Lung (tissue), 12 donors: ENCODE data around the gene SPNS2. TPM values are rescaled to one million over a fixed set of nuclear protein-coding genes. Genes with fewer than 3 reads are reported as not detected.
A peak's percentile ranks its signal among the peaks of the same experiment; 100 is the strongest.

Experiments used
- ATAC-seq: fragments of 200-7000 bp; cut with Tn5 transposase; one replicate; pipeline ENCODE4 v1.9.1; 2020; ENCODE audit warnings: moderate number of reproducible peaks; ENCODE audit not compliant: insufficient read depth, low FRiP score
- DNase-seq, 3 donors: peaks; one replicate each; pipeline ENCODE4 v3.0.0-alpha.2; 2013 to 2017
- H3K27ac ChIP-seq, 2 donors: one replicate each; pipeline ENCODE4 v1.5.1; 2013; ENCODE audit warnings: mild to moderate bottlenecking in 2 of 2, moderate library complexity in 2 of 2, control low read depth in 1 of 2, inconsistent platforms in 1 of 2, low read depth in 1 of 2, low read length in 1 of 2
- H3K27me3 ChIP-seq, 3 donors: one replicate each; pipeline ENCODE4 v1.5.1; 2013; ENCODE audit warnings: low read length in 2 of 3; ENCODE audit not compliant: control insufficient read depth in 3 of 3, insufficient read depth in 3 of 3
- H3K36me3 ChIP-seq, 4 donors: one replicate each; pipeline ENCODE4 v1.5.1; 2013; ENCODE audit warnings: low read length in 4 of 4, mild to moderate bottlenecking in 1 of 4, moderate library complexity in 1 of 4; ENCODE audit not compliant: control insufficient read depth in 4 of 4, insufficient read depth in 4 of 4
- H3K4me1 ChIP-seq, 5 donors: one replicate each; pipeline ENCODE4 v1.5.1; 2013; ENCODE audit warnings: low read length in 5 of 5, mild to moderate bottlenecking in 2 of 5, moderate library complexity in 1 of 5; ENCODE audit not compliant: control insufficient read depth in 5 of 5, insufficient read depth in 5 of 5
- H3K4me3 ChIP-seq: one replicate; pipeline ENCODE4 v1.5.1; 2013; ENCODE audit warnings: mild to moderate bottlenecking, control low read depth, moderate library complexity
- H3K9ac ChIP-seq, 2 donors: one replicate each; pipeline ENCODE4 v1.5.1; 2013; ENCODE audit warnings: low read length in 2 of 2, control low read depth in 1 of 2; ENCODE audit not compliant: insufficient read depth in 1 of 2
- H3K9me3 ChIP-seq, 4 donors: one replicate each; pipeline ENCODE4 v1.5.1; 2013; ENCODE audit warnings: low read length in 3 of 4, mild to moderate bottlenecking in 1 of 4, moderate library complexity in 1 of 4; ENCODE audit not compliant: control insufficient read depth in 4 of 4, insufficient read depth in 3 of 4
- CTCF ChIP-seq: IDR thresholded peaks from 2 replicates; pipeline ENCODE4 v1.5.1; 2012; ENCODE audit warnings: mild to moderate bottlenecking; ENCODE audit errors: control extremely low read depth, extremely low read depth
- WGBS, 2 donors: extraction: QIAGEN DNeasy Blood & Tissue Kit; methylation state at CpG; one replicate each; pipeline ENCODE4 v1.1.7; 2013; 5-methylcytosine and 5-hydroxymethylcytosine counted together
- polyA plus RNA-seq, 2 donors: library from polyadenylated mRNA; stranded (reverse); fragments of 200-250 nt; gene quantifications; one replicate each; pipeline ENCODE4 v1.2.1, GENCODE V29; 2013
- total RNA-seq, 2 donors: library from RNA; depleted of rRNA in 1 of 2; stranded (reverse); fragments of >200 nt in 1 of 2; gene quantifications; one replicate each; pipeline ENCODE4 v1.2.1, GENCODE V29; 2014 to 2021
- donor health status: control.
- donor health status: control.
- donor health status: Bipolar disorder and iron deficiency.
- donor health status: healthy.
- donor health status: DM: yes; HTN: yes; CAD: no.

SPNS2 gene
- total and polyA plus RNA-seq, 4 donors, result 26.8 to 60.1 (median 42.5) TPM

GRCh38 chr17:4583206-4583605 lies 84.5 kb downstream of the SPNS2 start:
- Histone ChIP-seq H3K9me3 (peaks cover 0 to 2% (median 0%) of the 10 kb centered on the region in 4 donors), H3K27ac (no peak overlapping the region), H3K4me1 (peaks cover 0 to 48% (median 15%) of the 10 kb centered on the region in 5 donors), H3K9ac (peak overlapping the region in 1 of 2 donors; percentile 3), H3K27me3 (no peaks in the 10 kb centered on the region), H3K4me3 (no peak overlapping the region), H3K36me3 (no peaks in the 10 kb centered on the region)
- TF ChIP-seq CTCF, result no peak
- ATAC-seq (no peak), DNase-seq (no peak)
- 57 to 70% methylated on average over 3 of the region's 3 CpGs for WGBS, 2 donors

GRCh38 chr17:4583782-4584100 lies 85.1 kb downstream of the SPNS2 start:
- ATAC-seq (peak; percentile 24), DNase-seq (peak; percentile 73 to 81 (median 74))
- Histone ChIP-seq H3K27me3 (no peaks in the 10 kb centered on the region), H3K27ac (no peak overlapping the region), H3K9ac (peak overlapping the region in 1 of 2 donors; percentile 3), H3K36me3 (no peaks in the 10 kb centered on the region), H3K4me1 (peaks cover 0 to 49% (median 15%) of the 10 kb centered on the region in 5 donors), H3K9me3 (peaks cover 0 to 2% (median 0%) of the 10 kb centered on the region in 4 donors), H3K4me3 (no peak overlapping the region)
- no peak for TF ChIP-seq CTCF
- 20 to 30% methylated on average over 12 of the region's 12 CpGs for WGBS, 2 donors

GRCh38 chr17:4584101-4584916 lies 85.6 kb downstream of the SPNS2 start, which contains the start of gene SMTNL2:
SMTNL2 (plus strand) TSS chr17:4584529; CDS start chr17:4584606, 77 bp downstream.
- no peak within 1 kb of the TSS for H3K27ac ChIP-seq
- no peaks in the 10 kb centered on the region for H3K36me3 ChIP-seq
- peak within 1 kb of the TSS in 1 of 2 donors; percentile 34 for H3K9ac ChIP-seq
- H3K27me3 ChIP-seq, result no peaks in the 10 kb centered on the region
- DNase-seq, result peak; percentile 78 to 90 (median 87)
- peak within 1 kb of the TSS; percentile 22 for H3K4me3 ChIP-seq
- peaks cover 0 to 51% (median 15%) of the 10 kb centered on the region in 5 donors for H3K4me1 ChIP-seq
- no peak for ATAC-seq
- peaks cover 0 to 2% (median 0%) of the 10 kb centered on the region in 4 donors for H3K9me3 ChIP-seq
- WGBS, 2 donors, result 1 to 2% methylated on average over 70 to 100 of the region's 100 CpGs
- TF ChIP-seq CTCF, result no peak
